Activated T-cell treated with anti-CD3 and anti-CD28 coated beads for 4 hours (primary cell): ENCODE results near the gene PSEN1.

ENCODE experiments used
- DNase-seq: peaks from one replicate; pipeline ENCODE4 v3.0.0-alpha.2; 2020

Gene PSEN1

GRCh38 chr14:73136387-73137225 lies at the start of gene PSEN1:
Gene PSEN1 (plus strand): TSS chr14:73136507. CDS start chr14:73148020, 11,513 bp downstream.
- DNase-seq = peak; percentile 100

DNA sequence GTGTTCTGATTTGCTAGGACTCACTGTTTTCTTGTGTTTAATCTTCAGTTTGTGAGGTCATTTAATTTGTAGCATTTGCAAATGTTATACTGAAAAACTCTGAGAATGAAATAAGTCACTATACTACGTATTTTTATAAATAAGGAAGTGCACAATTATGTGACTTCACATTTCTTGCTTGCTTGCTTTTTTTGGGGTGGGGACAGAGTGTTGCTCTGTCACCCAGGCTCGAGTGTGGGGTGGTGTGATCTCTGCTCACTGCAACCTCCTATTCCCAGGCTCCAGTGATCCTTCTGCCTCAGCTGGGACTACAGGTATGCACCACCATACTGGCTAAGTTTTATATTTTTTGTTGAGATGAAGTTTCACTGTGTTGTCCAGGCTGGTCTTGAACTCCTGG lies 45.3 kb upstream of the PSEN1 start:
- no peak for DNase-seq

DNA sequence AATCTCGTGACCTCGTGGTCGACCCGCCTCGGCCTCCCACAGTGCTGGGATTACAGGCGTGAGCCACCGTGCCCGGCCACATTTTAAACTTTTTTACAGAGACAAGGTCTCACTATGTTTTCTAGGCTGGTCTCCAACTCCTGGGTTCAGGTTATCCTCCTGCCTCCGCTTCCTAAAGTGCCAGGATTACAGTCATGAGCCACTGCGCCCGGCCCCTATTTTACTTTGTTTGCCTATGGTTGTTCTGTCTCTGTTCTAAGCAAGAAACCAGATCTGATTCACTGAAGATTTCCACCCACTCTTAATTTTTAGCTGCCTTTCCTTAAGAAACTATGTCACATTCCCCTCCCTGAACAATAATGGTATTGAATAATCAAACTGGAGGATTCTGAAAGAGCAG lies 38.9 kb upstream of the PSEN1 start:
- DNase-seq = no peak

DNA sequence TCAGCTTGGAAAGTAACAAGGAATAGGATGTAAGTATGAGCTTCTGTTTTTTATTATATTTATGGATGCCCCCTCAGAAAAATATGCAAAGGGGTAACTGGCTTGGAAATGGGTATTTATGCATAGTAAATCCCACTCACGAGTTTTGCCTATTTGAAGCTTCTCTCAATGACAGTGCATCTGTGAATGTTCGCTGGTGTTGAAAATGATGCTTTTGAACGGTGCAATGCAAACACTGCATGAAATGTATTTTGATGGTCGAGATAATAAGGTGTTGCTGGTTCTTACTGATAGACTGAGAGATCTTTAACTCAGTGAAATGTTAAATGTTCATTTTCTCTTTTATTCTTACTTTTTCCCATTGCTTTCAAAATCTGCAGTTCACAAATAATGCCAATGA lies 36.0 kb upstream of the PSEN1 start:
- DNase-seq = no peak

- DNase-seq = no peak
Observed at GRCh38 chr14:73102806-73103497, 33.4 kb upstream of the PSEN1 start.

DNA sequence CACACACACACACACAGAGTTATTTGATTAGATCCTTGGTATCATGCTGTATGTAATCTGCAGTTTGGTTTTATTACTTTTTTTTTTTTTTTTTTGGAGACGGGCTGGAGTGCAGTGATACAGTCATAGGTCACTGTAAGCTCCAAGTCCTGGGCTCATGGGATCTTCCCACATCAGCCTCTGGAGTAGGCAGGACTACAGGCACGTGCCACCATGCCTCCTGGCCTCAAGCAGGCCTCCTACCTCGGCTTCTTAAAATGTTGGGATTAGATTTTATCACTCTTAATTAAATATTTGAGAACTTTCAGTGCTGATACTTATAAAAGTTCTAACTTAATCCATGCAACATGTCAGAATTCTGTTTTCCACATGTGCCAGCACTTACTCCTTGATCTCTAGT lies 31.3 kb upstream of the PSEN1 start:
- DNase-seq = no peak

GRCh38 chr14:73105727-73106126 lies 30.6 kb upstream of the PSEN1 start:
- DNase-seq = no peak

DNA sequence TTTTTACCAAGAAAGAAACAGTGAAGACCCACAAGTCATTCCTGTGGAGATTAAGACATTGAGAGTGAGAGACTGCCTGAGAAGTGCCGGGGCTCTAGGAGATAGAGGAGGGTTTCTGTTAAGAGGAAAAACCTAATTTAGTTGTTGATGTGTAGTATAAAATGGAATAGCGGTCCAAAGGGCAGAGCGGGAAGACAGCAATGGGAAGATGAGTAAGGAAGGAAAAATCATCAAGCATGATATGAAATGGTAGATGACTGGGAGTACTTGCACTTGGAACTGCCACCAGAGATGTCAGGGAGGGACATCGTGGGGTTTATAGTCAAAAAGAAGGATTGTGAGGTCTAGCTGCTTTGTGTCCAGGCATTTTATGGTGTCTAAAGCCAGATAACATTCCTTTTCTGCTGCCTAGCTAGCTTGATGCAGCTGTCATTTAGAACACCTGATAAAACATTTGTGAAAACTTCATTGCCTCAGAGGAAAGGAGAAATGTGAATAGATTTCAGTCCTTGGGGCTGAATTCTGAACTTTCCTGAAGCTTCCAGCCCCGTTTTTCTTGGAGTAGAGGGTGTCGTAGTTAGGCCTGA lies 20.1 kb upstream of the PSEN1 start:
- DNase-seq = no peak

GRCh38 chr14:73124180-73124894 lies 12.0 kb upstream of the PSEN1 start:
- DNase-seq = no peak

DNA sequence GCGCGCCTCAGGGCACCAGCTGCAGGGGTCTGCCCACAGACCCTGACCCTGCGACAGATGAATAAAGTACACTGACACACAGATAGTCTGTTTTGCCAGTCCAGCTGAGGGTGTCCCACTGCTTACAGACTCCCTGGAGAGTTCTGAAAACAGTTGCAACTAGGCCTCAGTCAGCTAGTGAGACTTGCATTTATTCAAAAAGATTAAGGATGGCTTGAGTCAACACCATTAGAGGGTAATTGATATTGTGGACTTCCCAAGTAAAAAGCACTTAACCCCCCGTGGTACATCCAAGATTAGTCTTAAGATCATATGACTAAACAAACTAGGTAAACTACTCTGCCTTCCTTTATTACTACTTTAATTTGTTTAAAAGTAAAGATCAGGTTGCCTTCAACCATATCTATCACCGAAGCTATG lies 11.1 kb upstream of the PSEN1 start:
- DNase-seq = no peak

GRCh38 chr14:73125746-73126145 lies 10.6 kb upstream of the PSEN1 start:
- DNase-seq = no peak

- no peak for DNase-seq
Observed at GRCh38 chr14:73133795-73134194, 2.5 kb upstream of the PSEN1 start.

DNA sequence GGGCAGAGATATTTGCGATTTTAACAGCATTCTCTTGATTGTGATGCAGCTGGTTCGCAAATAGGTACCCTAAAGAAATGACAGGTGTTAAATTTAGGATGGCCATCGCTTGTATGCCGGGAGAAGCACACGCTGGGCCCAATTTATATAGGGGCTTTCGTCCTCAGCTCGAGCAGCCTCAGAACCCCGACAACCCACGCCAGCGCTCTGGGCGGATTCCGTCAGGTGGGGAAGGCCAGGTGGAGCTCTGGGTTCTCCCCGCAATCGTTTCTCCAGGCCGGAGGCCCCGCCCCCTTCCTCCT lies 271 bp upstream of the PSEN1 start:
- DNase-seq = no peak

- DNase-seq = no peak
Observed at GRCh38 chr14:73140811-73141323, 4.6 kb downstream of the PSEN1 start.

GRCh38 chr14:73142216-73142615 lies 5.9 kb downstream of the PSEN1 start:
- DNase-seq = no peak

DNA sequence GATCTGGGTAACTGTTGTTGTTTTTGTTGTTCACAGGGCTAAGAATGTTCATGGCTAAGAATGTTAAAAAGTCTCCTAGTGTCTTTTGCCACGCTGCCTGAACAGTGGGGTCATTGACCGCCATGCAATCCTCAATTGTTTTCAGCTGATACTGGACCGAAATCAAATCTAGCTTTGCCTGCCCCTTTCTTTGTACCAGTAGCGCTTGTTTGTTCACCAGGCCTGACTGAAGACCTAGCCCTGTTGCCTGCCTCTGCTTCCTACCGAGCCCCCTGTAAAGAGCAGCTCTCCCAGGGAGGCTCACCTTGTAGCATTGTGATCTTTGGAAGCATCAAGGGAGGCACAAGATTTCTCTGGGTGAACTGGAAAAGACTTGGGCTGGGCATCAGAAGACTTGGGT lies 6.7 kb downstream of the PSEN1 start:
- DNase-seq = no peak

GRCh38 chr14:73143617-73144016 lies 7.3 kb downstream of the PSEN1 start:
- no peak for DNase-seq

GRCh38 chr14:73145371-73145770 lies 9.1 kb downstream of the PSEN1 start:
- no peak for DNase-seq

DNA sequence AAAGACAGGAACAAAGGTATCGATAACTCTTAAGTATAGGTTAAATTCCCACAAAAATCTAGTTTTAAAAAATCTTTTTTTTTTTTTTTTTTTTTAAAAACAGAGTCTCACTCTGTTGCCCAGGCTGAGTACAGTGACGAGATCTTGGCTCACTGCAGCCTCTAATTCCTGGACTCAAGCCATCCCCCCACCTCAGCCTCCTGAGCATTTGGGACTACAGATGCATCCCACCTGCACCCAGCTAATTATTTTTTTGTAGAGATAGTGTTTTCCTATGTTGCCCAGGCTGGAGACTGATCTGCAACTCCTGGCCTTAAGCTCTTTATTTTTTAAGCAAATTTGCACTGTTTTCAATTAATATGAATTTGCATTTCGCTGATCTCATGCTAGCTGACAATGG lies 9.8 kb downstream of the PSEN1 start:
- DNase-seq = no peak

- no peak for DNase-seq
Observed at GRCh38 chr14:73149753-73150152, 13.4 kb downstream of the PSEN1 start.

- DNase-seq = no peak
Observed at GRCh38 chr14:73153272-73153671, 17.0 kb downstream of the PSEN1 start.

GRCh38 chr14:73162251-73162650 lies 25.9 kb downstream of the PSEN1 start:
- DNase-seq = no peak

- no peak for DNase-seq
Observed at GRCh38 chr14:73166399-73166798, 30.1 kb downstream of the PSEN1 start.
